H7 (cell line): ENCODE measurements around the gene COX6A1. TPM values are rescaled to one million over a fixed set of nuclear protein-coding genes. Genes with fewer than 3 reads are reported as not detected.
A peak's percentile ranks its signal among the peaks of the same experiment; 100 is the strongest.
"Not testable (repeated sequence)": the region's sequence is repeated elsewhere in the genome, so short reads cannot be mapped to it uniquely, and the experiment has no call there.

Experiments
- DNase-seq: peaks from one replicate; pipeline ENCODE4 v3.0.0; 2012
- H3K27me3 ChIP-seq: 2 replicates; pipeline ENCODE4 v1.6.0; 2011; ENCODE audit warnings: mild to moderate bottlenecking, low read length; ENCODE audit not compliant: control insufficient read depth, insufficient read depth
- H3K36me3 ChIP-seq: replicated peaks from 2 replicates; pipeline ENCODE4 v1.5.1; 2011; ENCODE audit warnings: low read length; ENCODE audit not compliant: control insufficient read depth, insufficient read depth
- H3K4me3 ChIP-seq: 2 replicates; pipeline ENCODE4 v1.5.1; 2011; ENCODE audit warnings: low read depth, mild to moderate bottlenecking, control low read depth, low read length, moderate library complexity; ENCODE audit not compliant: insufficient read depth
- total RNA-seq: library from RNA; depleted of rRNA; stranded (reverse); fragments of >200 nt; shearing (Covaris generic); gene quantifications from 2 replicates; pipeline ENCODE4 v1.2.3, GENCODE V29; 2014

The COX6A1 gene
- total RNA-seq, 1 experiment from 2014 or later: 604 TPM

GRCh38 chr12:120445911-120446843 lies 8.3 kb downstream of the COX6A1 start, which contains the start of the genes GATC and TRIAP1:
Gene GATC (plus strand): TSS chr12:120446444. CDS start chr12:120446481, 37 bp downstream.
Gene TRIAP1 (minus strand): TSS chr12:120446384. CDS start chr12:120446372, 12 bp downstream.
- H3K4me3 ChIP-seq: peak within 1 kb of the TSS; percentile 99
- H3K36me3 ChIP-seq: peaks cover 12% of the 10 kb centered on the region
- no peaks in the 10 kb centered on the region for H3K27me3 ChIP-seq
- peak; percentile 90 for DNase-seq

DNA sequence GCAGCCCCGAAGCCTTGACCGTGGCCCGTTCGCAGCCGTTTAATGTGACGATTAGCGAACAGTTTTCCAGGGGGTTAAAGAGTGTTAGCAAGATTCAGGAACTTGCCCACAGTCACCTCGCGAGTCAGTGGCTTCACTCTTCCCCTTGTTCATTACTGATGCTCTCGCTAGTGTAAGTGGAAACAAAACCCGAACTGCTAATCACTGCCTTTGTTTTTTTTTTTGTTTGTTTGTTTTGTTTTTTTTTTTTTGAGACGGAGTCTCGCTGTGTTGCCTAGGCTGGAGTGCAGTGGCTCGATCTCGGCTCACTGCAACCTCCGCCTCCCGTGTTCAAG lies 8.9 kb downstream of the COX6A1 start:
- peak overlapping the region; percentile 99 for H3K4me3 ChIP-seq
- H3K36me3 ChIP-seq: peaks cover 12% of the 10 kb centered on the region
- H3K27me3 ChIP-seq, DNase-seq: not testable (repeated sequence)

GRCh38 chr12:120447992-120448391 lies 10.1 kb downstream of the COX6A1 start:
- Histone ChIP-seq H3K36me3 (peaks cover 14% of the 10 kb centered on the region), H3K4me3 (no peak overlapping the region)
- DNase-seq: no peak

GRCh38 chr12:120452524-120452923 lies 14.6 kb downstream of the COX6A1 start:
- H3K27me3 ChIP-seq, H3K4me3 ChIP-seq, DNase-seq: not testable (repeated sequence)
- H3K36me3 ChIP-seq: peaks cover 17% of the 10 kb centered on the region

More at GRCh38 chr12:120447992-120448391, 10.1 kb downstream of the COX6A1 start:
- H3K27me3 ChIP-seq: no peaks in the 10 kb centered on the region

DNA sequence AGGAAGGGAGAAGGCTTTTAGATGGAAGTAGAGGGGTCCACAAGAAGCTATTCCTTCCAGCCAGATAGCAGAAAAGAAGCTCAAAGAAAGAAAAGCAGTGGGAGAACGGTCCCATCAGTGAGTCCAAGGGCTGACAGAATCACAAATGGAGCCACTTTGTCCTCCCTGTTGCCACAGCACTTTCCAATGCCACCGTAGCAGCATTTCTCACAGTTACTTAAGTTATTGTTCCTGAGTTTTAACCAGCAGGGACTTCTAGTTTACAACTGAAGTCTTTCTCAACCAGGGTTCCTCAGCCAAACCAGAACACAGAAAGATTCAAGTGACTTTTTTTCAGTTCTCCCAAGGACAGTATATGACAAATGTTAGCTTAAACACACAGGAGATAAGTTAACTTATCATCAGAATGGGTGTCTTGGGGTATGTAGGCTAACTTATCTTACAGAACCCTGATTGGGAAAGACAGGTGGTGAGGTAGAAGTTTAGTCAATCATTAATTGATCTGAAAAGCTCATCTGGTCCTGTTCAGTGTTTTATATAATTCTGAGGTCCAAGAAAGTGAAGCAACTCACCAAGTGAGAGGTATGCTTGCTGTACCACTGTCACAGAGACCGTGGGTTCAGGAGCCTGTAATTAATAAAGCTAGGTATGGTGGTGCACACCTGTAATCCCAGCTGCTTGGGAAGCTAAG lies 15.3 kb downstream of the COX6A1 start:
- DNase-seq: no peak
- Histone ChIP-seq H3K4me3 (no peak overlapping the region), H3K36me3 (peaks cover 16% of the 10 kb centered on the region), H3K27me3 (no peaks in the 10 kb centered on the region)

GRCh38 chr12:120453977-120454376 lies 16.1 kb downstream of the COX6A1 start:
- Histone ChIP-seq H3K4me3 (no peak overlapping the region), H3K36me3 (peaks cover 22% of the 10 kb centered on the region), H3K27me3 (no peaks in the 10 kb centered on the region)
- DNase-seq: peak; percentile 74

DNA sequence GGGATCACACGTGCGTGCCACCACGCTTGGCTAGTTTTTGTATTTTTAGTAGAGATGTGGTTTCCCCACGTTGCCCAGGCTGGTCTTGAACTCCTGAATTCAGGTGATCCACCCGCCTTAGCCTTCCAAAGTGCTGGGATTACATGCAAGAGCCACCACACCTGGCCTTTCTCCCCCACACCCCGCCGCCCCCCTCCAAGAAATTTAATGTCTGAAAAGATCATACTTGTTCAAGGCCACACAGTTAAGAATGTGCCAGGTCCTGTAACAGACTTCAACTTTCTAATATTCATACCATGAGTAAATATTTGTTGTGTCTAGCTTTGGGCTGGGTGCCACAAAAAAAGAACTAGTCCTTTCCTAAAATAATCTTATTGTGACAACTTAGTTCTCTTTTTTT lies 17.4 kb downstream of the COX6A1 start:
- Histone ChIP-seq H3K36me3 (peaks cover 29% of the 10 kb centered on the region), H3K27me3 (no peaks in the 10 kb centered on the region), H3K4me3 (no peak overlapping the region)
- DNase-seq: no peak

- DNase-seq: peak; percentile 84
- peaks cover 38% of the 10 kb centered on the region for H3K36me3 ChIP-seq
Measured at GRCh38 chr12:120457133-120457532, 19.2 kb downstream of the COX6A1 start.

DNA sequence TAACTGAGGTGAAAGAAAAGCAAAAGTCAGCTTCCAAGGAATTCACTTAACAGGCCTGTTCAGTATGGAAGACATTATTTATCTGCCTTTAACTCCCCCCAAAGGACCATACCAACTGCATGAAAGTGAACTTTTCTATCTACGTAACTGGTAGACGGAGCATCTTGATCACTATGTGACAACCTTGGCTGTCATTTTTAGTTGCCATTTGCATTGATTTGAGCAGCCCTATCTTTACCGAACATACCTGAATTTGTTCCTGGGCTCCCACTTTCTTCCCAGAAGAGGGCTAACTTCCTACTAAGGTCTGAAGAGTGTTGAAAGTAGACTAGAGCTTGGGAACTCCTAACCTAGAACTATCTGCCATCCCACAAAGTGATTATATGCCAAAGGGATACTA lies 22.2 kb downstream of the COX6A1 start:
- peaks cover 59% of the 10 kb centered on the region for H3K36me3 ChIP-seq
- no peak overlapping the region for H3K4me3 ChIP-seq
- no peak for DNase-seq
- H3K27me3 ChIP-seq: no peaks in the 10 kb centered on the region

More at GRCh38 chr12:120457133-120457532, 19.2 kb downstream of the COX6A1 start:
- Histone ChIP-seq H3K4me3 (no peak overlapping the region), H3K27me3 (no peaks in the 10 kb centered on the region)

GRCh38 chr12:120462099-120462640 lies 24.3 kb downstream of the COX6A1 start:
- no peak overlapping the region for H3K4me3 ChIP-seq
- peaks cover 60% of the 10 kb centered on the region for H3K36me3 ChIP-seq
- H3K27me3 ChIP-seq: no peaks in the 10 kb centered on the region
- DNase-seq: no peak

DNA sequence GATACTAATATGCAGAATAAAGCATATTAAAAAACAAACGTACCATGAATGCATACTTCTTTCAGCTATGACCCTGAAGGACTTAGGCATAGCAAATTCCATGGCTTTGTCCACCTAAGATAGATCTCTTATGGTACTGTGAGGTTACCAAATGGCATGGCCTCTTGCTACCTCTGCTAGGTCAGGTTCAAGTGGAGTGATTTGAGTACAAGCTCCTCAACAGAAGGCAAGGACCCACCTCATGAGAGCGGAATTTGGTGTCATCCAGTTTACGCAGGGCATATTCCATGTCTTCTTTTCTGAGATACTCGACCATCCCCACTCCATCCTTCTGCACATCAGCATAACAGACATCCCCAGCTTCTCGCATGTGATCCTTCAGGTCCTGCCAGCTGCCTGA lies 25.8 kb downstream of the COX6A1 start:
- H3K4me3 ChIP-seq: no peak overlapping the region
- DNase-seq: no peak
- peaks cover 52% of the 10 kb centered on the region for H3K36me3 ChIP-seq
- no peaks in the 10 kb centered on the region for H3K27me3 ChIP-seq

GRCh38 chr12:120465756-120466155 lies 27.8 kb downstream of the COX6A1 start:
- Histone ChIP-seq H3K4me3 (no peak overlapping the region), H3K36me3 (peaks cover 42% of the 10 kb centered on the region), H3K27me3 (no peaks in the 10 kb centered on the region)
- DNase-seq: no peak

GRCh38 chr12:120466560-120467315 lies 28.8 kb downstream of the COX6A1 start:
- peaks cover 36% of the 10 kb centered on the region for H3K36me3 ChIP-seq
- no peaks in the 10 kb centered on the region for H3K27me3 ChIP-seq
- no peak overlapping the region for H3K4me3 ChIP-seq
- DNase-seq: no peak

DNA sequence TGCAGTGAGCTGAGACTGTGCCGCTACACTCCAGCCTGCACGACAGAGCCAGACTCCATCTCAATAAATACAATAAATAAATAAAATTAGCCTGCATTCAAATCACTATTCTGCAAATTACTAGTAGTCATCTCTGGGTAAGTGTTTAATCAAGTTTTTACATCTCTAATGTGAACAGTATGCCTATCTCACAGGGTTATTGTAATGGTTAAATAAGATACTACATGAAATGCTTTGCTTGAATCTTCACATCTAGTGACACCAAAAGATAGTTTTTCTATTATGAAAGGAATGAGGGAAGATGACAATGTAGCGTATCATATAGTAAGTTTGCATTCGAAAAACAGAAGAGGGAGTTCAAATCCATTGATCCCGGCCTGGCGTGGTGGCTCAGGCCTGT lies 29.5 kb downstream of the COX6A1 start:
- H3K27me3 ChIP-seq: no peaks in the 10 kb centered on the region
- DNase-seq: no peak
- peaks cover 30% of the 10 kb centered on the region for H3K36me3 ChIP-seq
- no peak overlapping the region for H3K4me3 ChIP-seq
